ENCODE data around the gene FIZ1.

- TF ChIP-seq CTCF (IDR thresholded peaks at IDR 0.05), result no peak
- no peak for TF ChIP-seq POLR2A (IDR thresholded peaks at IDR 0.05)
Observed at GRCh38 chr19:55623561-55623960, 24.2 kb upstream of the FIZ1 start.

Measured in thyroid gland (tissue), 4 donors.